Liver (tissue), 9 donors: ENCODE measurements around the gene PRCD. TPM values are rescaled to one million over a fixed set of nuclear protein-coding genes. Genes with fewer than 3 reads are reported as not detected.

ENCODE experiments used
- DNase-seq: peaks from one replicate; pipeline ENCODE4 v3.0.0-alpha.2; 2017; ENCODE audit warnings: low spot score
- H3K27ac ChIP-seq, 2 donors: one replicate each; pipeline ENCODE4 v1.7.0; 2013; ENCODE audit warnings: inconsistent platforms in 2 of 2, low read length in 2 of 2, control low read depth in 1 of 2, low read depth in 1 of 2, mild to moderate bottlenecking in 1 of 2
- H3K27me3 ChIP-seq, 4 donors: one replicate each; pipeline versions ENCODE4 v1.6.1 to v1.7.0; 2013; ENCODE audit warnings: low read length in 3 of 4, inconsistent platforms in 1 of 4, mild to moderate bottlenecking in 1 of 4, moderate library complexity in 1 of 4; ENCODE audit not compliant: control insufficient read depth in 4 of 4, insufficient read depth in 4 of 4
- H3K36me3 ChIP-seq, 4 donors: one replicate each; pipeline versions ENCODE4 v1.6.1 to v1.7.0; 2013; ENCODE audit warnings: low read length in 3 of 4, mild to moderate bottlenecking in 3 of 4, low read depth in 1 of 4, moderate library complexity in 1 of 4; ENCODE audit not compliant: control insufficient read depth in 4 of 4, insufficient read depth in 3 of 4
- H3K4me1 ChIP-seq, 4 donors: one replicate each; pipeline versions ENCODE4 v1.6.1 to v1.7.0; 2013; ENCODE audit warnings: low read length in 3 of 4, mild to moderate bottlenecking in 3 of 4, moderate library complexity in 1 of 4; ENCODE audit not compliant: control insufficient read depth in 4 of 4, insufficient read depth in 4 of 4
- H3K4me3 ChIP-seq, 3 donors: one replicate each; pipeline versions ENCODE4 v1.6.1 to v1.7.0; 2013; ENCODE audit warnings: low read length in 3 of 3, control low read depth in 1 of 3, low read depth in 1 of 3, mild to moderate bottlenecking in 1 of 3
- H3K9ac ChIP-seq, 2 donors: one replicate each; pipeline ENCODE4 v1.7.0; 2013; ENCODE audit warnings: low read length in 2 of 2, mild to moderate bottlenecking in 2 of 2, moderate library complexity in 2 of 2, control low read depth in 1 of 2, low read depth in 1 of 2
- H3K9me3 ChIP-seq, 4 donors: one replicate each; pipeline versions ENCODE4 v1.6.1 to v1.7.0; 2013; ENCODE audit warnings: low read length in 3 of 4; ENCODE audit not compliant: control insufficient read depth in 4 of 4
- EGR1 ChIP-seq, 2 donors: IDR thresholded peaks; 2 replicates each; pipeline ENCODE4 v1.6.1; 2016 to 2018; ENCODE audit warnings: antibody characterized with exemption in 2 of 2, low read depth in 2 of 2
- FOXA1 ChIP-seq: IDR thresholded peaks from 2 replicates; pipeline ENCODE4 v1.6.1; 2016; ENCODE audit warnings: antibody characterized with exemption
- FOXA2 ChIP-seq: IDR thresholded peaks from 2 replicates; pipeline ENCODE4 v1.6.1; 2016; ENCODE audit warnings: antibody characterized with exemption
- GABPA ChIP-seq, 2 donors: IDR thresholded peaks in 1 of 2; conservative IDR thresholded peaks in 1 of 2; 2 replicates each; pipeline ENCODE4 v1.6.1; 2016; ENCODE audit warnings: antibody characterized with exemption in 2 of 2, mild to moderate bottlenecking in 1 of 2, moderate library complexity in 1 of 2
- HNF4A ChIP-seq, 2 donors: conservative IDR thresholded peaks; 2 replicates each; pipeline ENCODE4 v1.6.1; 2016; ENCODE audit warnings: antibody characterized with exemption in 2 of 2, mild to moderate bottlenecking in 2 of 2
- HNF4G ChIP-seq: IDR thresholded peaks from 2 replicates; pipeline ENCODE4 v1.6.1; 2016; ENCODE audit warnings: antibody characterized with exemption
- JUND ChIP-seq, 2 donors: IDR thresholded peaks; 2 replicates each; pipeline ENCODE4 v1.6.1; 2016; ENCODE audit warnings: antibody characterized with exemption in 2 of 2
- NR2F2 ChIP-seq: IDR thresholded peaks from 2 replicates; pipeline ENCODE4 v1.6.1; 2016; ENCODE audit warnings: antibody characterized with exemption
- RAD21 ChIP-seq, 2 donors: IDR thresholded peaks; 2 replicates each; pipeline ENCODE4 v1.6.1; 2016; ENCODE audit warnings: antibody characterized with exemption in 2 of 2, mild to moderate bottlenecking in 2 of 2
- RXRA ChIP-seq, 2 donors: IDR thresholded peaks; 2 replicates each; pipeline ENCODE4 v1.6.1; 2017 to 2018; ENCODE audit warnings: antibody characterized with exemption in 2 of 2, mild to moderate bottlenecking in 1 of 2
- SP1 ChIP-seq: IDR thresholded peaks from 2 replicates; pipeline ENCODE4 v1.6.1; 2018; ENCODE audit warnings: antibody characterized with exemption, mild to moderate bottlenecking
- WGBS: extraction: QIAGEN DNeasy Blood & Tissue Kit; methylation state at CpG from one replicate; pipeline ENCODE4 v1.1.7; 2013; 5-methylcytosine and 5-hydroxymethylcytosine counted together
- polyA plus RNA-seq, 2 donors: library from polyadenylated mRNA; stranded (reverse) in 1 of 2; unstranded in 1 of 2; fragments of 200-250 nt in 1 of 2; fragments of >200 nt in 1 of 2; fragmentation: Nextera tagmentation in 1 of 2; extraction: Ambion mirVana in 1 of 2; gene quantifications; one replicate each; pipeline versions ENCODE4 v1.2.1 to v1.2.3, GENCODE V29; 2013 to 2015
- total RNA-seq, 2 donors: library from RNA; depleted of rRNA; stranded (reverse); fragments of >200 nt; gene quantifications; one replicate each; pipeline ENCODE4 v1.2.3, GENCODE V29; 2014
- TF ChIP-seq, protein P1 (sequence below): fragments of 150-350 bp; IDR thresholded peaks from 2 replicates; pipeline ENCODE4 v1.5.1; 2017; ENCODE audit warnings: improper control_type of control experiment, low read depth, low read length; ENCODE audit not compliant: missing input control
- TF ChIP-seq, protein P2 (sequence below): IDR thresholded peaks from 2 replicates; pipeline ENCODE4 v1.6.1; 2016; ENCODE audit warnings: antibody characterized with exemption
- TF ChIP-seq, protein P3 (sequence below): IDR thresholded peaks from 2 replicates; pipeline ENCODE4 v1.6.1; 2016; ENCODE audit warnings: antibody characterized with exemption
- TF ChIP-seq, protein P4 (sequence below): IDR thresholded peaks from 2 replicates; pipeline ENCODE4 v1.6.1; 2016; ENCODE audit warnings: antibody characterized with exemption
- donor health status: healthy.
- donor health status: healthy.
- donor health status: healthy.
- donor health status: healthy.
- donor health status: healthy.

Gene PRCD
- total and polyA plus RNA-seq, 4 donors = 0.63 to 1.0 (median 0.75) TPM; not detected in 1

DNA sequence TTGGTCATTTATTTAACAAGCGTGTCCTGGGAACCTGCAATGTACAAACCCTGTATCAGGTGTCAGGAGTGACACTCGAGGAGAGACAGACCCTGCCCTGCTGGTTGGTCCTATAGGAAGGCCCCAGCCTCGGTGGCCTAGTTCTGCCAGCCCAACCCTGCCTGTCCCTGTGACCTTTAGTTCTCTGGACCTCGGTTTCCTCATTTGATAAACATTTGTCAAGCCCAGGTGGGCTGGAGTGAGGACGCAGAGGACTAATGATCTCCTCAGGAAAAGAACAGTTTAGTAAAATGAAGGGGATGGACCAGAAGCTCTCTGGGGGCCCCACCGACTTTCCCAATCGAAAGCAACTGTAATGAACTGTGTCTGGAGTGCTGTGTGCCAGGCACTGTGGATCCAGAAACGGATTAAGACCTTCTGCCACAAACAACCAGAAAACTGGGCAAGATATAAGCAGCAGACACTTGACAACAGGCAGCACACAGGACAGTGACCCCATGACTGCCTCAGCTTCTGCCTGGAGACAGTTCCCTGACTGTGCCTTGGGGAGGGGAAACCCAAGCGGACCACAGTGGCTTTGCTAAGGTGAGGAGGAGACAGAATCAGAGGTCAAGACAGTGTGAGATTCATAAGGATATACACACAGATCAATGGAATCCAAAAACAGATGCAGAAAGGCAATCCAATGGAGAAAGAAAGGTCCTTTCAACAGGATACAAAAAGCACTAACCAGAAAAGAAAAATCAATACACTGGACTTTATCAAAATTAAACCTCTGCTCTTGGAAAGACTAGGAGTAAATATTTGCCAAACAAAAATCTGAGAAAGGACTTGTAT is 8.8 kb downstream of the PRCD start:
- peak overlapping the region in 1 of 3 donors; percentile 3 for H3K4me3 ChIP-seq
- H3K4me1 ChIP-seq = peaks cover 7 to 57% (median 46%) of the 10 kb centered on the region in 4 donors
- TF ChIP-seq SP1 (peak; percentile 39), RXRA (IDR thresholded peaks at IDR 0.05) (peak; percentile 31 to 54), HNF4A (conservative IDR thresholded peaks at IDR 0.05) (peak; percentile 58 to 60), FOXA2 (no peak), HNF4G (no peak), NR2F2 (no peak), RAD21 (IDR thresholded peaks at IDR 0.05) (no peak)
- TF ChIP-seq, protein P1, sequence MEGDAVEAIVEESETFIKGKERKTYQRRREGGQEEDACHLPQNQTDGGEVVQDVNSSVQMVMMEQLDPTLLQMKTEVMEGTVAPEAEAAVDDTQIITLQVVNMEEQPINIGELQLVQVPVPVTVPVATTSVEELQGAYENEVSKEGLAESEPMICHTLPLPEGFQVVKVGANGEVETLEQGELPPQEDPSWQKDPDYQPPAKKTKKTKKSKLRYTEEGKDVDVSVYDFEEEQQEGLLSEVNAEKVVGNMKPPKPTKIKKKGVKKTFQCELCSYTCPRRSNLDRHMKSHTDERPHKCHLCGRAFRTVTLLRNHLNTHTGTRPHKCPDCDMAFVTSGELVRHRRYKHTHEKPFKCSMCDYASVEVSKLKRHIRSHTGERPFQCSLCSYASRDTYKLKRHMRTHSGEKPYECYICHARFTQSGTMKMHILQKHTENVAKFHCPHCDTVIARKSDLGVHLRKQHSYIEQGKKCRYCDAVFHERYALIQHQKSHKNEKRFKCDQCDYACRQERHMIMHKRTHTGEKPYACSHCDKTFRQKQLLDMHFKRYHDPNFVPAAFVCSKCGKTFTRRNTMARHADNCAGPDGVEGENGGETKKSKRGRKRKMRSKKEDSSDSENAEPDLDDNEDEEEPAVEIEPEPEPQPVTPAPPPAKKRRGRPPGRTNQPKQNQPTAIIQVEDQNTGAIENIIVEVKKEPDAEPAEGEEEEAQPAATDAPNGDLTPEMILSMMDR = no peak
- no peak for DNase-seq
- peak overlapping the region in 1 of 2 donors; percentile 26 for H3K9ac ChIP-seq
- 29% methylated on average over 9 of the region's 9 CpGs for WGBS
- no peaks in the 10 kb centered on the region for H3K27me3 ChIP-seq
- no peaks in the 10 kb centered on the region for H3K36me3 ChIP-seq
- peak overlapping the region; percentile 65 to 90 for H3K27ac ChIP-seq
- H3K9me3 ChIP-seq = no peaks in the 10 kb centered on the region

DNA sequence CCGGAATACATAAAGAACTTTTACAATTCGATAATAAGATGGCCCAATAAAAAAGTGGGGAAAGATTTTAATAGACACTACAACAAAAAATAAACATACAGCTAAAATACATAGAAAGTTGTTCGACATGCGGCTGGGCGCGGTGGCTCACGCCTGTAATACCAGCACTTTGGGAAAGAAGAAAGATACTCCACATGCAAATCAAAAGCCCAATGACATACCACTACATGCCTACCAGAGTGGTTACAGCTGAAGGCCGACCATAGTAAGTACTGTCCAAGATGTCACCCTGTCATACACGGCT is 9.3 kb downstream of the PRCD start:
- peaks cover 7 to 56% (median 45%) of the 10 kb centered on the region in 4 donors for H3K4me1 ChIP-seq
- no peak for DNase-seq
- no peaks in the 10 kb centered on the region for H3K9me3 ChIP-seq
- no peak for TF ChIP-seq FOXA2
- no peak for TF ChIP-seq EGR1 (IDR thresholded peaks at IDR 0.05; ENCODE audit: low read depth in 2 of 2)
- TF ChIP-seq HNF4A (conservative IDR thresholded peaks at IDR 0.05) = no peak
- TF ChIP-seq, protein P2, sequence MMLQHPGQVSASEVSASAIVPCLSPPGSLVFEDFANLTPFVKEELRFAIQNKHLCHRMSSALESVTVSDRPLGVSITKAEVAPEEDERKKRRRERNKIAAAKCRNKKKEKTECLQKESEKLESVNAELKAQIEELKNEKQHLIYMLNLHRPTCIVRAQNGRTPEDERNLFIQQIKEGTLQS = no peak
- TF ChIP-seq, protein P3, sequence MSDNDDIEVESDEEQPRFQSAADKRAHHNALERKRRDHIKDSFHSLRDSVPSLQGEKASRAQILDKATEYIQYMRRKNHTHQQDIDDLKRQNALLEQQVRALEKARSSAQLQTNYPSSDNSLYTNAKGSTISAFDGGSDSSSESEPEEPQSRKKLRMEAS = no peak
- no peak for TF ChIP-seq NR2F2
- no peak for TF ChIP-seq FOXA1
- TF ChIP-seq HNF4G = no peak
- TF ChIP-seq RXRA (IDR thresholded peaks at IDR 0.05) = no peak
- H3K27me3 ChIP-seq = no peaks in the 10 kb centered on the region
- H3K4me3 ChIP-seq = peak overlapping the region in 1 of 3 donors; percentile 18
- 32% methylated on average over 9 of the region's 9 CpGs for WGBS
- H3K27ac ChIP-seq = peak overlapping the region; percentile 65 to 90
- peak overlapping the region in 1 of 2 donors; percentile 26 for H3K9ac ChIP-seq
- H3K36me3 ChIP-seq = no peaks in the 10 kb centered on the region

DNA sequence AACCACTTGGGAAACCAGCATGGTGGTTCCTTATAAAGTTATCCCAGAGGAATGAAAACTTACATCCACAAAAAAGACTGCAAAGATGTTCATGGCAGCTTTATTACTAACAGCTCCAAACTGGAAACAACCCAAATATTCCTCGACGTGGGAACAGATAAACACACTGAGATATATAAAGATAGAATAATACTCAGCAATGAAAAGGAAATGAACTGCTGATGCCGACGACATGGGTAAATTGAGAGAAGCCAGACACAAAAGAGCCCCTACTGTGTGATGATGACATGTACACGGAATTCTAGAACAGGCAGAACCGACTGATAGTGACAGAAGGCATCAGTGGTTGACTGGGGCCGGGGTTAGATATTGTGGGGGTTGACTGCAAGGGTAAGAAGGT is 9.7 kb downstream of the PRCD start:
- 72% methylated on average over 7 of the region's 7 CpGs for WGBS
- no peak for DNase-seq
- peaks cover 7 to 52% (median 42%) of the 10 kb centered on the region in 4 donors for H3K4me1 ChIP-seq
- H3K27me3 ChIP-seq = no peaks in the 10 kb centered on the region
- H3K27ac ChIP-seq = peak overlapping the region; percentile 65 to 90
- peak overlapping the region in 1 of 3 donors; percentile 18 for H3K4me3 ChIP-seq
- no peaks in the 10 kb centered on the region for H3K9me3 ChIP-seq
- H3K36me3 ChIP-seq = no peaks in the 10 kb centered on the region
- no peak overlapping the region for H3K9ac ChIP-seq
- TF ChIP-seq, protein P3 = no peak
- TF ChIP-seq RAD21 (IDR thresholded peaks at IDR 0.05) (no peak), SP1 (no peak), FOXA2 (no peak), HNF4G (no peak), JUND (IDR thresholded peaks at IDR 0.05) (no peak), GABPA (IDR thresholded peaks at IDR 0.05 in 1 of 2, conservative IDR thresholded peaks at IDR 0.05 in 1 of 2) (no peak), FOXA1 (no peak)
- TF ChIP-seq, protein P4, sequence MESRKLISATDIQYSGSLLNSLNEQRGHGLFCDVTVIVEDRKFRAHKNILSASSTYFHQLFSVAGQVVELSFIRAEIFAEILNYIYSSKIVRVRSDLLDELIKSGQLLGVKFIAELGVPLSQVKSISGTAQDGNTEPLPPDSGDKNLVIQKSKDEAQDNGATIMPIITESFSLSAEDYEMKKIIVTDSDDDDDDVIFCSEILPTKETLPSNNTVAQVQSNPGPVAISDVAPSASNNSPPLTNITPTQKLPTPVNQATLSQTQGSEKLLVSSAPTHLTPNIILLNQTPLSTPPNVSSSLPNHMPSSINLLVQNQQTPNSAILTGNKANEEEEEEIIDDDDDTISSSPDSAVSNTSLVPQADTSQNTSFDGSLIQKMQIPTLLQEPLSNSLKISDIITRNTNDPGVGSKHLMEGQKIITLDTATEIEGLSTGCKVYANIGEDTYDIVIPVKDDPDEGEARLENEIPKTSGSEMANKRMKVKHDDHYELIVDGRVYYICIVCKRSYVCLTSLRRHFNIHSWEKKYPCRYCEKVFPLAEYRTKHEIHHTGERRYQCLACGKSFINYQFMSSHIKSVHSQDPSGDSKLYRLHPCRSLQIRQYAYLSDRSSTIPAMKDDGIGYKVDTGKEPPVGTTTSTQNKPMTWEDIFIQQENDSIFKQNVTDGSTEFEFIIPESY = no peak
- TF ChIP-seq, protein P1 = no peak
